Measurements from ENCODE around the gene NMB.

GRCh38 chr15:84653910-84654688 is 3.9 kb downstream of the NMB start, which contains the start of gene WDR73:
- peak; percentile 94 to 98 (median 96) for TF ChIP-seq POLR2AphosphoS5 (IDR thresholded peaks at IDR 0.05)
- TF ChIP-seq, protein P1, sequence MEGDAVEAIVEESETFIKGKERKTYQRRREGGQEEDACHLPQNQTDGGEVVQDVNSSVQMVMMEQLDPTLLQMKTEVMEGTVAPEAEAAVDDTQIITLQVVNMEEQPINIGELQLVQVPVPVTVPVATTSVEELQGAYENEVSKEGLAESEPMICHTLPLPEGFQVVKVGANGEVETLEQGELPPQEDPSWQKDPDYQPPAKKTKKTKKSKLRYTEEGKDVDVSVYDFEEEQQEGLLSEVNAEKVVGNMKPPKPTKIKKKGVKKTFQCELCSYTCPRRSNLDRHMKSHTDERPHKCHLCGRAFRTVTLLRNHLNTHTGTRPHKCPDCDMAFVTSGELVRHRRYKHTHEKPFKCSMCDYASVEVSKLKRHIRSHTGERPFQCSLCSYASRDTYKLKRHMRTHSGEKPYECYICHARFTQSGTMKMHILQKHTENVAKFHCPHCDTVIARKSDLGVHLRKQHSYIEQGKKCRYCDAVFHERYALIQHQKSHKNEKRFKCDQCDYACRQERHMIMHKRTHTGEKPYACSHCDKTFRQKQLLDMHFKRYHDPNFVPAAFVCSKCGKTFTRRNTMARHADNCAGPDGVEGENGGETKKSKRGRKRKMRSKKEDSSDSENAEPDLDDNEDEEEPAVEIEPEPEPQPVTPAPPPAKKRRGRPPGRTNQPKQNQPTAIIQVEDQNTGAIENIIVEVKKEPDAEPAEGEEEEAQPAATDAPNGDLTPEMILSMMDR (IDR thresholded peaks at IDR 0.05 in 8 of 11, conservative IDR thresholded peaks at IDR 0.05 in 3 of 11) = peak in 1 of 11 experiments; percentile 12

All from spleen (tissue), 7 donors.